A673 (cell line): ENCODE data around the gene TNS1.

Experiments
- EZH2 ChIP-seq: fragments of 200-600 bp; sonication (generic); IDR thresholded peaks from 2 replicates; pipeline ENCODE4 v1.6.1; 2017; ENCODE audit warnings: borderline replicate concordance, low read depth, mild to moderate bottlenecking, mixed read lengths, antibody characterized with exemption, low read length; ENCODE audit not compliant: poor library complexity, severe bottlenecking
- TF ChIP-seq, protein P1 (sequence below): fragments of 300-800, 200-600 bp; sonication (generic); conservative IDR thresholded peaks from 2 replicates; pipeline ENCODE4 v1.5.1; 2017; ENCODE audit warnings: low read depth, mild to moderate bottlenecking, antibody characterized with exemption, low read length, moderate library complexity, mixed read lengths

- TF ChIP-seq EZH2: no peak
- TF ChIP-seq, protein P1, sequence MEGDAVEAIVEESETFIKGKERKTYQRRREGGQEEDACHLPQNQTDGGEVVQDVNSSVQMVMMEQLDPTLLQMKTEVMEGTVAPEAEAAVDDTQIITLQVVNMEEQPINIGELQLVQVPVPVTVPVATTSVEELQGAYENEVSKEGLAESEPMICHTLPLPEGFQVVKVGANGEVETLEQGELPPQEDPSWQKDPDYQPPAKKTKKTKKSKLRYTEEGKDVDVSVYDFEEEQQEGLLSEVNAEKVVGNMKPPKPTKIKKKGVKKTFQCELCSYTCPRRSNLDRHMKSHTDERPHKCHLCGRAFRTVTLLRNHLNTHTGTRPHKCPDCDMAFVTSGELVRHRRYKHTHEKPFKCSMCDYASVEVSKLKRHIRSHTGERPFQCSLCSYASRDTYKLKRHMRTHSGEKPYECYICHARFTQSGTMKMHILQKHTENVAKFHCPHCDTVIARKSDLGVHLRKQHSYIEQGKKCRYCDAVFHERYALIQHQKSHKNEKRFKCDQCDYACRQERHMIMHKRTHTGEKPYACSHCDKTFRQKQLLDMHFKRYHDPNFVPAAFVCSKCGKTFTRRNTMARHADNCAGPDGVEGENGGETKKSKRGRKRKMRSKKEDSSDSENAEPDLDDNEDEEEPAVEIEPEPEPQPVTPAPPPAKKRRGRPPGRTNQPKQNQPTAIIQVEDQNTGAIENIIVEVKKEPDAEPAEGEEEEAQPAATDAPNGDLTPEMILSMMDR: no peak
These were observed 60.0 kb downstream of the TNS1 start for GRCh38 chr2:217942731-217943335.
